Gastrocnemius medialis (tissue), 4 donors: ENCODE data around the gene MICB.

Source experiments
- CTCF ChIP-seq, 5 experiments: fragments of 450-650 bp in 3 of 5; fragments of 200-600 bp in 2 of 5; sonication (generic) in 2 of 5; IDR thresholded peaks in 4 of 5; conservative IDR thresholded peaks in 1 of 5; 1 replicate in 4 of 5; 2 replicates in 1 of 5; pipeline ENCODE4 v1.5.1; 2016 to 2019; ENCODE audit warnings: antibody characterized with exemption in 5 of 5, mild to moderate bottlenecking in 3 of 5, moderate library complexity in 3 of 5
- POLR2A ChIP-seq, 2 donors: fragments of 450-650 bp; IDR thresholded peaks; one replicate each; pipeline ENCODE4 v1.6.1; 2017; ENCODE audit warnings: antibody characterized with exemption in 2 of 2, mild to moderate bottlenecking in 2 of 2, moderate library complexity in 2 of 2

GRCh38 chr6:31474871-31475286 is 23.1 kb upstream of the MICB start:
- no peak for TF ChIP-seq CTCF (IDR thresholded peaks at IDR 0.05 in 4 of 5, conservative IDR thresholded peaks at IDR 0.05 in 1 of 5)
- TF ChIP-seq POLR2A (IDR thresholded peaks at IDR 0.05) = no peak
